Superior temporal gyrus (tissue), 1 donor: Measurements from ENCODE around the gene ENO1.

ENCODE experiments used
- DNase-seq: peaks from one replicate; pipeline ENCODE4 v3.0.0-alpha.2; 2016; ENCODE audit errors: extremely low spot score

ENO1 gene

GRCh38 chr1:8870616-8871538, 7.6 kb downstream of the ENO1 start:
- no peak for DNase-seq

- no peak for DNase-seq
Measured at GRCh38 chr1:8870103-8870502, 8.4 kb downstream of the ENO1 start.

DNA sequence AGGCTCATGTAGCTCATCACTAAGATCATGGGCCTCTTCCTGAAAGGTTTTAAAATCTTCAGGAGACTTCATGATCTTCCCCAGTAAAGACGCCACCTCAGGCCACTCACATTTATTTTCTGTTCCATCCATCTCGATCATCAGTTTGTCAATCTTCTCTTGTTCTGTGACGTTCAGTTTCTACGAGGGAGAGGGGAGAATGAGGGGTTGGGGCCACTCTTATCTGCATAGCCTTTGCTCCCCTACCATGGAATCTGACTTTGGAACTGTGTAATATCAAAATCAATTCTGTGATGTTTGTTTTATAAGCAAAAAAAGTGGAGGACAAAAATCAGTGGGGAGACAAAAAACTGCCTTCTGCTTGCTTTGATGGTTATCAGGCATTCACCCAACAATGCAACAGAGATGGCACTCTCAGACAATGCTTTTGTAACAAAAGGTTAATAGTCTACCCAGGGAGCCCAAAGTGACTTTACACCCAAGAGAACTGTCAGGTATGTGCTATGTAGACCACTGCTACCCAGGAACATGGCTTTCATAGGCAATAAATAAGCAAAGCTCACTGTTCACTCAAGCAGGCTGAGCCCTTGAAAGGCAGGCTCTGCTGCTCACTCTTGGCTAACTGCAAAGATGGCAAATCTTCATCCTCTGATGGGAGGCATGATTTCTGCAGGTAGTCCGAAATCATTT, 10.5 kb downstream of the ENO1 start:
- no peak for DNase-seq

DNA sequence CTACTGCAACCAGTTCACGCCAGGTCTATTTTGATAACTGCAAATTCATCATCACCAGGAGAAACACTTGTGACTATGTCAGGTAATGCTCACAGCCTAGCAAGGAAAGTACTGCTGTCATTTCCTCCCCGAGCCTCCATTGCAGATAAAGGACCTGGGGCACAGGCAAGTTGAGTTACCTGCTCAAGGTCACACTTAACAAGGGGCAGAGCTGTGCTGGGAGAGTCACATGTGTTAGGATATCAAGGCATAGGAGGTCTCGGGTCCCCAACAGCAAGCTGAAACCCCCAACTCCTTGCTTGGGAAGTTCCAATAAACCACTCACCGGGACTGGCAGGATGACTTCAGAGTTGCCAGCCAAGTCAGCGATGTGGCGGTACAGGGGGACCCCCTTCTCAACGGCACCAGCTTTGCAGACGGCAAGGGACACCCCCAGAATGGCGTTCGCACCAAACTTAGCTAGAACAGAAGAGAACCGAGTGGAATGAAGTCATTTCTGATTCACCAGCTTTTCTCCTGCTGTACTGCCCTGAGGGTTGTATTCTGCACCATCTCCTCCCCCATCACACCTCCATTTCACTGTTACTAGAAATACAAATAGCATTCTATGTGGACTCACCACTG, 11.6 kb downstream of the ENO1 start:
- DNase-seq = peak; percentile 49

DNA sequence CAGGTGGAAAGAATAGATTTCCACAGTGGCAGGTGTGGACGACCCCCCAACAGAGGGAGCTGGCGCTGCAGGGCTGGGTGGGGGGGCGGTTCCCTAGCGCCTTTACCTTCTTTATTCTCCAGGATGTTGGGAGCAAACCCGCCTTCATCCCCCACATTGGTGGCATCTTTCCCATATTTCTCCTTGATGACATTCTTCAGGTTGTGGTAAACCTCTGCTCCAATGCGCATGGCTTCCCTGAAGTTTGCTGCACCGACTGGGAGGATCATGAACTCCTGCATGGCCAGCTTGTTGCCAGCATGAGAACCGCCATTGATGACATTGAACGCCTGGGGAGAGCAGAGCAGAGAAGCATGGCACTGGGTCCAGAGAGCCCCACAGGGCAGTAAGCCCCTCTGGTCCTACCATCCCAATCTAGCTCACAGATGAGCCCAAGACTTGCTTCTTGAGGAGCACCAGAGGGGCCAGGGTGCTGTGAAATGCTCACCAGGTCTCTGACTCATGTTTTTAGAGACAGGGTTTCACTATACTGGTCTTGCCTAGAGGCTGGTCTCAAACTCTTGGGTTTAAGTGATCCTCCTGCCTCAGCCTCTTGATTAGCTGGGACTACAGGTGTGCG, 12.2 kb downstream of the ENO1 start:
- no peak for DNase-seq

DNA sequence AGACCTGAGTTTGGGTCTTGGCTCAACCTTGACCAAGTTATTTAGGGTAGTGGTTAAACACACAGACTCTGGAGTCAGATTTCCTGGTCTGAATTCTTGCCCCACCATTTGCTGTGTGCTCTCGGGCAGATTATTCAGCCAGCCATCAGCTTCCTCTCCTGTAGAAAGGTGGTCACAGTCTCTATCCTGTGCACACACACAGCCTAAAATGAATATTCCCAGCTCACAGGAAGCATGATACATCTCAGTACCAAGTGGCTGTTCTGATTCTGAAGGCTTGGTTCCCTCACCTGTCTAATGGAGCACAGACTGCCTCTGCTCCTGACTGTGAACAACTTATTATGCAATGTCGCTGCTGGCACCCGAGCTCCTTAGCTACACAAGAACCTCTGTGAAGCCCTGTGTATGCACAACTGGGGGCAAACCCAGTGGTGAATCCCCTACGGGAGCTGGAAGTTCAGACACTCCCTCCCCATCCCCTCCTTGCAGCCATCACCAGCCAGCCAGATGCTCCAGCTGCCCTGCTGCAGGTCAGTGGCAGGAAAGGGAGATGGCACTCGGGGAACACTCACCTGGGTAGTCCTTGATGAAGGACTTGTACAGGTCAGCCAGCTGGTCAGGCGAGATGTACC, 13.7 kb downstream of the ENO1 start:
- DNase-seq = no peak

GRCh38 chr1:8863794-8864233, 14.7 kb downstream of the ENO1 start:
- no peak for DNase-seq

GRCh38 chr1:8863138-8863537, 15.3 kb downstream of the ENO1 start:
- DNase-seq = no peak

DNA sequence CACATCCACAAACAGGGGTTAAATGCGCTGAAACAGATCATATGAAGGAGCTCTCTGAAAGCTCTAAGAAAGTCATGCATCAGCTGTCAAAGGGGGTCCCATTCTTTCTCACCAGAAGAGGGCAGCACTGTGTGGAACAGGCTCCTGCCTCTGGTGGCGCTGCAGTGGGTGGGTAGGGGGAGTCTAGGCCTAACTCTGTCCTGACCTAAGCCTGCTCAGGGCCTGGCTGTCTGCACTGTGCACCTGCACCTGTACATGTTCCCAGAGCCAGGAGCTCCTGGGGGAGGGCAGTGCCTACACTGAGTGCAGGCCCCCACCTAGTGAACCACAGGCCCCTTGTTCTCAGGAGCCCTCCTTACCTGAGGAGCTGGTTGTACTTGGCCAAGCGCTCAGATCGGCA, 16.0 kb downstream of the ENO1 start:
- DNase-seq = no peak

GRCh38 chr1:8860738-8861516, 17.6 kb downstream of the ENO1 start:
- DNase-seq = no peak

- DNase-seq = peak; percentile 84
Measured at GRCh38 chr1:8858888-8859706, 19.4 kb downstream of the ENO1 start.

DNA sequence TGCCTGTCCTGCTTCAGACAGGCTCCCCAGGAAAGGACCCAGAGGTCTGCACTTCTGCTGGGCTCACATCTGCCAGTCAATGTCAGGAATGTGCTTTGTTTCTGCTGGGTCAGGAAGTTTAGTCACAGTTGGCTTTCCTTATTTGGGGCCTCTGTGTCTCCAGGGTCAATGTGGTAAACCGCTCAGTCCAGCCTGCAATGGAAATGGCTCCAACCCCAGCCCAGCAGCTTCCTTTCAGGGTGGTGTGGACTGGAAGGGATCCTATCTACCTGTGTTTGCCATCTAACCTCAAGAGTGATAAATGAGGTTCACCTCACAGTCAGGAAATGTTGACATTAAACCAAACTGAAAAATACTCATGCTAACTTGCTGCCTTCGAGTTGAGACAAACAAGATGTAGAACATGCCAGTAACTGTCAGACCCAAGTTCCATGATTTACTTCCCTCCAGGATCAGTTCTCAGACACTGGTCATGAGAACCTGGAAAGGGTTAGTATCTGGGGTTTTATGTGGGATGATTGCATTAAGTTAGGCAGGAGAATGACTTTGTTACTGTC, 20.3 kb downstream of the ENO1 start:
- DNase-seq = no peak

GRCh38 chr1:8856689-8857412, 21.6 kb downstream of the ENO1 start:
- no peak for DNase-seq

DNA sequence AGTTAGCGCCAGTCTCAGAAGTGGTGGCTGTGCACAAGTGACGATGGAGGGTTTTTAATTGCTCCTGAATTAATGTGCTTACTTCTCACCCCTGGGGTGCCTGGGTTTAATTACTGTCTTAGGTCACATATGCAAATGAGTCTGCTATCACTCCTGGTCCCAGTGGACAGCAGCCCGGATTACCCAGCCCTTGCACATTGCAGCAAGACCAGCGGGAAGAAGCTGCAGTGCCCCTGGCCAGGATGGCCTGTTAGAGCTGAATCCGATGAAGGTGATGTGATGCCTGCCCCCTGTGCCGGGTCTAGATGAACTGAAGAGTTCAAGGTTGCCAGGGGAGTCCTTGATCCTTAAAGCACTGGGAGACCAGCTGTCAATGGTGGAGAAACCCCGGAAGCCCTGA, 24.2 kb downstream of the ENO1 start:
- no peak for DNase-seq

- no peak for DNase-seq
Measured at GRCh38 chr1:8851060-8851459, 27.4 kb downstream of the ENO1 start.

- peak; percentile 93 for DNase-seq
Measured at GRCh38 chr1:8848663-8849386, 29.7 kb downstream of the ENO1 start.

- no peak for DNase-seq
Measured at GRCh38 chr1:8847990-8848389, 30.5 kb downstream of the ENO1 start.

- DNase-seq = no peak
Measured at GRCh38 chr1:8846263-8846662, 32.2 kb downstream of the ENO1 start.
